ENCODE data around the gene FOXL3. TPM values are rescaled to one million over a fixed set of nuclear protein-coding genes. Genes with fewer than 3 reads are reported as not detected.

FOXL3 gene
- total RNA-seq, 1 experiment from 2014 or later = not detected

GRCh38 chr7:327233-327931 is 37.4 kb downstream of the FOXL3 start:
- H3K36me3 ChIP-seq (ENCODE audit: low read depth) = no peaks in the 10 kb centered on the region
- intact Hi-C loops (cut with micrococcal nuclease; ENCODE audit: unreplicated experiment) = no loop called here
- no TSS peak for BruUV-seq (replicated peaks)

GRCh38 chr7:327991-328702 is 38.2 kb downstream of the FOXL3 start:
- CTCF ChIA-PET = no interaction called here
- no peaks in the 10 kb centered on the region for H3K9me3 ChIP-seq (ENCODE audit: insufficient read depth, low read depth)
- intact Hi-C loops (cut with micrococcal nuclease; ENCODE audit: unreplicated experiment) = no loop called here
- no peak for DNase-seq
- peaks cover 80% of the 10 kb centered on the region for H3K27me3 ChIP-seq (ENCODE audit: insufficient read depth, low read depth)
- no peaks in the 10 kb centered on the region for H3K79me2 ChIP-seq (ENCODE audit: low read depth)
- H3K27ac ChIP-seq = no peak overlapping the region
- no peaks in the 10 kb centered on the region for H3K9me2 ChIP-seq (ENCODE audit: insufficient read depth)
- no peak overlapping the region for H2AFZ ChIP-seq
- no peak overlapping the region for H3K4me2 ChIP-seq
- POLR2A ChIA-PET (ENCODE audit: unreplicated experiment) = no interaction called here
- H3K36me3 ChIP-seq (ENCODE audit: low read depth) = no peaks in the 10 kb centered on the region
- TF ChIP-seq EZH2 (IDR thresholded peaks at IDR 0.05; ENCODE audit: low read depth) (no peak), CTCF (conservative IDR thresholded peaks at IDR 0.05) (no peak)
- H3K4me3 ChIP-seq = no peak overlapping the region
- no peaks in the 10 kb centered on the region for H4K20me1 ChIP-seq (ENCODE audit: insufficient read depth)
- BruUV-seq (replicated peaks) = no TSS peak
- no peaks in the 10 kb centered on the region for H3F3A ChIP-seq (ENCODE audit: insufficient read depth, low read depth)
- peaks cover 6% of the 10 kb centered on the region; the same call in 1 of the 2 replicates for H3K4me1 ChIP-seq (replicated peaks; ENCODE audit: insufficient read depth)

More at GRCh38 chr7:327233-327931, 37.4 kb downstream of the FOXL3 start:
- Histone ChIP-seq H3K4me3 (no peak overlapping the region), H3K4me1 (replicated peaks; ENCODE audit: insufficient read depth) (no peaks in the 10 kb centered on the region), H3K27ac (no peak overlapping the region), H3K4me2 (no peak overlapping the region), H3K9me3 (ENCODE audit: insufficient read depth, low read depth) (no peaks in the 10 kb centered on the region), H4K20me1 (ENCODE audit: insufficient read depth) (no peaks in the 10 kb centered on the region), H3F3A (ENCODE audit: insufficient read depth, low read depth) (no peaks in the 10 kb centered on the region), H2AFZ (no peak overlapping the region), H3K9me2 (ENCODE audit: insufficient read depth) (no peaks in the 10 kb centered on the region), H3K27me3 (ENCODE audit: insufficient read depth, low read depth) (peaks cover 80% of the 10 kb centered on the region), H3K79me2 (ENCODE audit: low read depth) (no peaks in the 10 kb centered on the region)
- DNase-seq = no peak
- ChIA-PET CTCF (interaction anchor here (0.5 kb wide), 1 partner anchor 379 kb away, joined by 3 read pairs; no protein-coding TSS in a partner anchor), POLR2A (ENCODE audit: unreplicated experiment) (no interaction called here)
- no peak for TF ChIP-seq CTCF (conservative IDR thresholded peaks at IDR 0.05)
- TF ChIP-seq EZH2 (IDR thresholded peaks at IDR 0.05; ENCODE audit: low read depth) = no peak

- H3K4me3 ChIP-seq = no peak overlapping the region
Measured at GRCh38 chr7:329691-330281, 39.8 kb downstream of the FOXL3 start.

More at GRCh38 chr7:329691-330281, 39.8 kb downstream of the FOXL3 start:
- no peak for DNase-seq
- H3K9me3 ChIP-seq (ENCODE audit: insufficient read depth, low read depth) = 0 out of 2 replicates have a peak, but pooled peaks cover 2% of the 10 kb centered on the region
- peaks cover 9% of the 10 kb centered on the region; the same call in 1 of the 2 replicates for H3K4me1 ChIP-seq (replicated peaks; ENCODE audit: insufficient read depth)
- ChIA-PET CTCF (interaction anchor here (0.5 kb wide), 1 partner anchor 513 kb away, joined by 3 read pairs; no protein-coding TSS in a partner anchor), POLR2A (ENCODE audit: unreplicated experiment) (no interaction called here)
- H3K27me3 ChIP-seq (ENCODE audit: insufficient read depth, low read depth) = peaks cover 66% of the 10 kb centered on the region
- H3K9me2 ChIP-seq (ENCODE audit: insufficient read depth) = no peaks in the 10 kb centered on the region
- no peak overlapping the region for H2AFZ ChIP-seq
- TF ChIP-seq CTCF (conservative IDR thresholded peaks at IDR 0.05) (no peak), EZH2 (IDR thresholded peaks at IDR 0.05; ENCODE audit: low read depth) (no peak)
- BruUV-seq (replicated peaks) = no TSS peak
- no peaks in the 10 kb centered on the region for H3K79me2 ChIP-seq (ENCODE audit: low read depth)
- H4K20me1 ChIP-seq (ENCODE audit: insufficient read depth) = no peaks in the 10 kb centered on the region
- H3K36me3 ChIP-seq (ENCODE audit: low read depth) = no peaks in the 10 kb centered on the region
- H3K4me2 ChIP-seq = no peak overlapping the region
- H3K27ac ChIP-seq = no peak overlapping the region
- peaks cover 9% of the 10 kb centered on the region for H3F3A ChIP-seq (ENCODE audit: insufficient read depth, low read depth)
- intact Hi-C loops (cut with micrococcal nuclease; ENCODE audit: unreplicated experiment) = no loop called here

All from PC-9 (cell line).